K562 (cell line): ENCODE data around the gene IL10.
"Not testable (repeated sequence)": the region's sequence is repeated elsewhere in the genome, so short reads cannot be mapped to it uniquely, and the experiment has no call there.

Source experiments
- AFF1 ChIP-seq, 2 experiments: fragments of 450-650 bp; IDR thresholded peaks; 2 replicates each; pipeline ENCODE4 v1.6.1; 2018; ENCODE audit warnings: mild to moderate bottlenecking in 2 of 2, low read depth in 1 of 2; ENCODE audit not compliant: partially characterized antibody in 2 of 2
- CSDE1 ChIP-seq, 2 experiments: fragments of 450-650 bp; IDR thresholded peaks; 2 replicates each; pipeline ENCODE4 v1.6.1; 2016; ENCODE audit warnings: mild to moderate bottlenecking in 1 of 2
- CTCF ChIP-seq, 3 experiments: IDR thresholded peaks in 2 of 3; conservative IDR thresholded peaks in 1 of 3; 2 replicates each; pipeline ENCODE4 v1.5.1; 2011 to 2012; ENCODE audit warnings: low read length in 3 of 3, mild to moderate bottlenecking in 3 of 3, control low read depth in 2 of 3, improper control_type of control experiment in 1 of 3, inconsistent platforms in 1 of 3, low read depth in 1 of 3, mixed read lengths in 1 of 3, moderate library complexity in 1 of 3; ENCODE audit not compliant: insufficient read depth in 2 of 3
- EZH2 ChIP-seq: IDR thresholded peaks from 2 replicates; pipeline ENCODE4 v1.6.1; 2012; ENCODE audit warnings: low read depth, mild to moderate bottlenecking, inconsistent platforms, low read length, borderline replicate concordance
- NUFIP1 ChIP-seq: fragments of 450-650 bp; IDR thresholded peaks from 2 replicates; pipeline ENCODE4 v1.6.1; 2018; ENCODE audit not compliant: partially characterized antibody
- SAFB ChIP-seq: fragments of 200-400 bp; formaldehyde crosslinking; IDR thresholded peaks from 2 replicates; pipeline ENCODE4 v1.6.1; 2017; ENCODE audit warnings: low read depth, low read length, borderline replicate concordance
- TF ChIP-seq, protein P1 (sequence below): fragments of 450-650 bp; IDR thresholded peaks from 2 replicates; pipeline ENCODE4 v1.6.1; 2016; ENCODE audit warnings: borderline replicate concordance

- TF ChIP-seq CSDE1 (IDR thresholded peaks at IDR 0.05); SAFB; NUFIP1; EZH2; CTCF (IDR thresholded peaks at IDR 0.05 in 2 of 3, conservative IDR thresholded peaks at IDR 0.05 in 1 of 3; ENCODE audit: insufficient read depth in 2 of 3, low read depth in 1 of 3, low read length in 3 of 3); AFF1 (IDR thresholded peaks at IDR 0.05; ENCODE audit: low read depth in 1 of 2, partially characterized antibody in 2 of 2): not testable (repeated sequence)
- TF ChIP-seq, protein P1, sequence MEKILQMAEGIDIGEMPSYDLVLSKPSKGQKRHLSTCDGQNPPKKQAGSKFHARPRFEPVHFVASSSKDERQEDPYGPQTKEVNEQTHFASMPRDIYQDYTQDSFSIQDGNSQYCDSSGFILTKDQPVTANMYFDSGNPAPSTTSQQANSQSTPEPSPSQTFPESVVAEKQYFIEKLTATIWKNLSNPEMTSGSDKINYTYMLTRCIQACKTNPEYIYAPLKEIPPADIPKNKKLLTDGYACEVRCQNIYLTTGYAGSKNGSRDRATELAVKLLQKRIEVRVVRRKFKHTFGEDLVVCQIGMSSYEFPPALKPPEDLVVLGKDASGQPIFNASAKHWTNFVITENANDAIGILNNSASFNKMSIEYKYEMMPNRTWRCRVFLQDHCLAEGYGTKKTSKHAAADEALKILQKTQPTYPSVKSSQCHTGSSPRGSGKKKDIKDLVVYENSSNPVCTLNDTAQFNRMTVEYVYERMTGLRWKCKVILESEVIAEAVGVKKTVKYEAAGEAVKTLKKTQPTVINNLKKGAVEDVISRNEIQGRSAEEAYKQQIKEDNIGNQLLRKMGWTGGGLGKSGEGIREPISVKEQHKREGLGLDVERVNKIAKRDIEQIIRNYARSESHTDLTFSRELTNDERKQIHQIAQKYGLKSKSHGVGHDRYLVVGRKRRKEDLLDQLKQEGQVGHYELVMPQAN = not testable (repeated sequence)
Observed at GRCh38 chr1:206762741-206763364, 9.4 kb downstream of the IL10 start.
